Measurements from ENCODE around the gene ACACA.

Gene ACACA

GRCh38 chr17:37060094-37060493, 346.5 kb downstream of the ACACA start:
- DNase-seq (ENCODE audit: low read depth): no peak
- H3K4me3 ChIP-seq (ENCODE audit: low read length): no peak overlapping the region
- TF ChIP-seq CTCF (conservative IDR thresholded peaks at IDR 0.05; ENCODE audit: low read depth, low read length): no peak

GRCh38 chr17:37059493-37059892, 347.1 kb downstream of the ACACA start:
- TF ChIP-seq CTCF (conservative IDR thresholded peaks at IDR 0.05; ENCODE audit: low read depth, low read length): no peak
- H3K4me3 ChIP-seq (ENCODE audit: low read length): no peak overlapping the region
- DNase-seq (ENCODE audit: low read depth): no peak

- DNase-seq (ENCODE audit: low read depth): no peak
- TF ChIP-seq CTCF (conservative IDR thresholded peaks at IDR 0.05; ENCODE audit: low read depth, low read length): no peak
- no peak overlapping the region for H3K4me3 ChIP-seq (ENCODE audit: low read length)
Measured at GRCh38 chr17:37056622-37057021, 350.0 kb downstream of the ACACA start.

- no peak overlapping the region for H3K4me3 ChIP-seq (ENCODE audit: low read length)
- DNase-seq (ENCODE audit: low read depth): no peak
- no peak for TF ChIP-seq CTCF (conservative IDR thresholded peaks at IDR 0.05; ENCODE audit: low read depth, low read length)
Measured at GRCh38 chr17:37054894-37055293, 351.7 kb downstream of the ACACA start.

GRCh38 chr17:37052450-37052849, 354.2 kb downstream of the ACACA start:
- DNase-seq (ENCODE audit: low read depth): no peak
- TF ChIP-seq CTCF (conservative IDR thresholded peaks at IDR 0.05; ENCODE audit: low read depth, low read length): no peak
- no peak overlapping the region for H3K4me3 ChIP-seq (ENCODE audit: low read length)

GRCh38 chr17:37051833-37052232, 354.8 kb downstream of the ACACA start:
- TF ChIP-seq CTCF (conservative IDR thresholded peaks at IDR 0.05; ENCODE audit: low read depth, low read length): no peak
- DNase-seq (ENCODE audit: low read depth): no peak
- no peak overlapping the region for H3K4me3 ChIP-seq (ENCODE audit: low read length)

GRCh38 chr17:37051381-37051780, 355.3 kb downstream of the ACACA start:
- TF ChIP-seq CTCF (conservative IDR thresholded peaks at IDR 0.05; ENCODE audit: low read depth, low read length): no peak
- DNase-seq (ENCODE audit: low read depth): no peak
- no peak overlapping the region for H3K4me3 ChIP-seq (ENCODE audit: low read length)

Measured in retinal pigment epithelial cell (primary cell).